ENCODE measurements around the gene NUAK1. TPM values are rescaled to one million over a fixed set of nuclear protein-coding genes. Genes with fewer than 3 reads are reported as not detected.
"Not testable (repeated sequence)": the region's sequence is repeated elsewhere in the genome, so short reads cannot be mapped to it uniquely, and the experiment has no call there.

Gene NUAK1
- total RNA-seq, 1 donor from 2014 or later: 38.6 TPM

- ATAC-seq: no peak
- DNase-seq (ENCODE audit: low spot score): no peak
- intact Hi-C loops (cut with DNase I): no loop called here
Measured at GRCh38 chr12:106030210-106031071, 108.3 kb downstream of the NUAK1 start.

GRCh38 chr12:106029532-106029931 lies 109.2 kb downstream of the NUAK1 start:
- intact Hi-C loops (cut with DNase I): no loop called here
- DNase-seq (ENCODE audit: low spot score) (no peak), ATAC-seq (no peak)

DNA sequence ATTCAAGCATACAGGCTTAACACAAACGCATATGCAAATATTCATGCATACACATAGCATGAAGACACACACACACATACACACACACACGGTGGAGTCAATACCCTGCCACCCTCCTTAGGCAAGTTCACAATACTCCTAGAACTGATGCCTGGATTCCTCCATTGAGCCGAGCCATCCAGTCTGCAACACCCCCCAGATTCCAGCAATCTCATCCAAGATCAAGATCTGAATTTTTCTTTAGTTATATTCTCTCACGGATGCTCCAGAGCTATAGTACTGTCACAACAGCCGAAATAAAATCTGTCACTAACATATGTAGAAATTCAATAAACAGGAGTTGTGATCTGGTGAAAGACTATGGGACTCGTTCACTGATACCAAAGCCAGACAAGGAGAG lies 110.8 kb downstream of the NUAK1 start:
- DNase-seq (ENCODE audit: low spot score): no peak
- ATAC-seq: no peak
- intact Hi-C loops (cut with DNase I): no loop called here

GRCh38 chr12:106027286-106027685 lies 111.5 kb downstream of the NUAK1 start:
- intact Hi-C loops (cut with DNase I): no loop called here
- DNase-seq (ENCODE audit: low spot score) (no peak), ATAC-seq (no peak)

DNA sequence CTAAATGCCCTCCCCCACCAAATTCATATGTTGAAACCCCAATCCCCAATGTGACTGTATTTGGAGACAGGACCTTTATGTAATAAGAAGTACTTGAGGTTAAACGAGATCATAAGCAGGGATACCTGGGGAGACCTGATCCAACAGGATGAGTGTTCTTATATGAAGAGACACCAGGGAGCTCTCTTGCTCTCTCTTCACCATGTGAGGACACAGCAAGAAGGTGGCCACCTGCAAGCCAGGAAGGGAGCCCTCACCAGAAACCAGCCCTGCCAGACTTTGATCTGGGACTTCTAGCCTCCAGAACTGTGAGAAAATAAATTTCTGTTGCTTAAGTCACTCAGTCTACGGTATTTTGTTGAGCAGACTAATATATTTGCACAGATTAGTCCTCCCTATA lies 113.6 kb downstream of the NUAK1 start:
- no peak for DNase-seq (ENCODE audit: low spot score)

GRCh38 chr12:106023039-106023438 lies 115.7 kb downstream of the NUAK1 start:
- ATAC-seq (no peak), DNase-seq (ENCODE audit: low spot score) (no peak)
- intact Hi-C loops (cut with DNase I): no loop called here

More for the DNA sequence above, 113.6 kb downstream of the NUAK1 start:
- ATAC-seq: no peak
- intact Hi-C loops (cut with DNase I): no loop called here

DNA sequence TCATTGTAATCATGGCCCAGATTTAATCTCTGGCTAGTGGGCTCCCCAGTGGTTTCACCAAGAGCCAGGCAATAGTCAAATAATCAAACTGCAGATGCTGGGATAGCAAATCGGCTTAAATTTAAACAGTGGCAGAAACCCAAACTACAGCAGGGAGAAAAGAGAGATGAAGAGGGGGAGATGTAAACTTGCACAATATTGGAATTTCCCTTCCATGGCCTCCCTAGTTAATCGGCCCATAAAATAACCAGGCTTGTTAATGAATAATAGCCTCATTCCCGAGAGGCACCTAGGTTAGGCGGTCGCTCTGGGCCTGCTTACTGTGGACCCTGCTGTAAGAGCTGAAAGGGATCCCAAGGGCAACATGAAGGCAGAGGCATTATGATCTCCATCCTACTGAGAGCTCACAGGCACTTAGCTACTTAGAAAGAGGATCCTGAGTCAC lies 116.2 kb downstream of the NUAK1 start:
- ATAC-seq: no peak
- no peak for DNase-seq (ENCODE audit: low spot score)
- intact Hi-C loops (cut with DNase I): no loop called here

- no peak for ATAC-seq
Measured at GRCh38 chr12:106021516-106021915, 117.2 kb downstream of the NUAK1 start.

GRCh38 chr12:106020736-106021135 lies 118.0 kb downstream of the NUAK1 start:
- ATAC-seq (no peak), DNase-seq (ENCODE audit: low spot score) (no peak)
- intact Hi-C loops (cut with DNase I): no loop called here

More at GRCh38 chr12:106021516-106021915, 117.2 kb downstream of the NUAK1 start:
- DNase-seq (ENCODE audit: low spot score): no peak
- intact Hi-C loops (cut with DNase I): no loop called here

- ATAC-seq: no peak
- DNase-seq (ENCODE audit: low spot score): no peak
- intact Hi-C loops (cut with DNase I): no loop called here
Measured at GRCh38 chr12:106019144-106019543, 119.6 kb downstream of the NUAK1 start.

DNA sequence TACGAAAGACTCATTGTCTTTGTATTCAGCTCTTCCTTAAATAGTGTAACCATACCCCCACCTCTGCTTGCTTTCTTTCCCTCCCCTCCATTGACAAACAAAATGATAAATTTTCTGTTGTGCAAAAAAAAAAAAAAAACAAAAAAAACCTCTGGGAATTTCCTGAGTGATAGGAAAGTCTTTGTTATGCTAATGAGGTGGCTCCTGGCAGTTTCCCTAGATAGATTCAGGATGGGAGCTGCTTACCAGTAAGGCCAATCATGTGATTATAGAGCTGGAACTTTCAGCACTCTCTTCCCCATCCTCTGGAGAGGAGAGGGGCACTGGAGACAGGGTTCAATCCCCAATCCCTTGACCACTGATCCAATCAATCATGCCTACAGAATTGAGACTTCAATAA lies 120.5 kb downstream of the NUAK1 start:
- DNase-seq (ENCODE audit: low spot score) (no peak), ATAC-seq (no peak)
- intact Hi-C loops (cut with DNase I): no loop called here

DNA sequence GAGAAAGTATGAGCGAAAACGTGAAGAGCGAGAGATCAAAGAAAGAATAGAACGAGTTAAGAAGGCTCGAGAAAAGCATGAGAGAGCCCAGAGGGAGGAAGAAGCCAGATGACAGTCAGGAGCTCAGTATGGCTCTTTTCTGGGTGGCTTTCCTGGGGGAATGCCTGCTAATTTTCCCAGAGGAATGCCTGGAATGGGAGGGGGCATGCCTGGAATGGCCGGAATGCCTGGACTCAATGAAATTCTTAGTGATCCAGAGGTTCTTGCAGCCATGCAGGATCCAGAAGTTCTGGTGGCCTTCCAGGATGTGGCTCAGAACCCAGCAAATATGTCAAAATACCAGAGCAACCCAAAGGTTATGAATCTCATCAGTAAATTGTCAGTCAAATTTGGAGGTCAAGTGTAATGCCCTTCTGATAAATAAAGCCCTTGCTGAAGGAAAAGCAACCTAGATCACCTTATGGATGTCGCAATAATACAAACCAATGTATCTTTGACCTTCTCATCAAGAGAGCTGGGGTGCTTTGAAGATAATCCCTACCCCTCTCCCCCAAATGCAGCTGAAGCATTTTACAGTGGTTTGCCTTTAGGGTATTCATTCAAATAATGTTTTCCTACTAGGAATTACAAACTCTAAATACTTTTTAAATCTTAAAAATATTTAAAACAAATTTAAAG lies 122.0 kb downstream of the NUAK1 start:
- DNase-seq (ENCODE audit: low spot score); intact Hi-C loops (cut with DNase I); ATAC-seq: not testable (repeated sequence)

- ATAC-seq: no peak
- no peak for DNase-seq (ENCODE audit: low spot score)
- intact Hi-C loops (cut with DNase I): no loop called here
Measured at GRCh38 chr12:106015646-106016045, 123.1 kb downstream of the NUAK1 start.

DNA sequence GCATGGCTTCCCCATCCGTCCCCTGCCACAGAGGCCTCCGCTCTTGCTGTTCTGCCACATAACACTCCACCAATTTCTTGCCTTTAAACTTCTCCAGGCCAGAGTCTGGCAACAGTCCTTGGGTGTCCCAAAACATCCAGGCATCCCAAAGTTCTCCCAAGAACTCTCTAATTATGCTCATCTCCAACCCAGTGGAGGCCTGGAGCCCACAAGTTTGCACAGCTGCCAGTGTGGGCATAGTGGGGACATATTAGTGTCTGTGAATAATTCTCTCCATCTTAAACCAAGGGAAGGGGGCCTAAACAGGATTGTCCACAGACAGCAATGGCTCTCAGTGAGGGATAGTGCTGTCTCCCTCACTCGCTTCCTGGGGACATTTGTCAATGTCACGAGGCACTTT lies 124.8 kb downstream of the NUAK1 start:
- DNase-seq (ENCODE audit: low spot score) (no peak), ATAC-seq (no peak)
- intact Hi-C loops (cut with DNase I): no loop called here

Other genes starting within 250 kb of the NUAK1 start
- 30.3 TPM for gene CKAP4, start 109.1 kb upstream of the NUAK1 start, total RNA-seq
- gene TCP11L2, start 163.8 kb upstream of the NUAK1 start, total RNA-seq: 52.1 TPM
- 6.1 TPM for gene POLR3B, start 218.8 kb upstream of the NUAK1 start, total RNA-seq

Measured in sciatic nerve (tissue), 2 donors.